Vagina (tissue), 2 donors: ENCODE data around the gene PBX2. TPM values are rescaled to one million over a fixed set of nuclear protein-coding genes. Genes with fewer than 3 reads are reported as not detected.
"Not testable (repeated sequence)": the region's sequence is repeated elsewhere in the genome, so short reads cannot be mapped to it uniquely, and the experiment has no call there.

ENCODE experiments used
- DNase-seq, 2 donors: peaks; one replicate each; pipeline ENCODE4 v3.0.0-alpha.2; 2017; ENCODE audit errors: extremely low spot score in 2 of 2
- H3K27ac ChIP-seq: fragments of 200-600 bp; sonication (generic); one replicate; pipeline ENCODE4 v1.5.1; 2019
- H3K27me3 ChIP-seq: fragments of 200-600 bp; sonication (generic); one replicate; pipeline ENCODE4 v1.5.1; 2019
- H3K36me3 ChIP-seq, 2 donors: fragments of 200-600 bp; sonication (generic); one replicate each; pipeline ENCODE4 v1.5.1; 2017 to 2019
- H3K4me1 ChIP-seq: fragments of 200-600 bp; sonication (generic); one replicate; pipeline ENCODE4 v1.5.1; 2019
- H3K4me3 ChIP-seq, 2 donors: fragments of 200-600 bp; sonication (generic); 1 replicate in 1 of 2; 2 replicates in 1 of 2; pipeline ENCODE4 v1.5.1; 2016 to 2019
- H3K9me3 ChIP-seq: fragments of 200-600 bp; sonication (generic); one replicate; pipeline ENCODE4 v1.5.1; 2019
- POLR2A ChIP-seq, 2 donors: fragments of 450-650 bp; IDR thresholded peaks; one replicate each; pipeline ENCODE4 v1.6.1; 2017; ENCODE audit warnings: antibody characterized with exemption in 2 of 2, mild to moderate bottlenecking in 2 of 2, moderate library complexity in 2 of 2
- POLR2AphosphoS5 ChIP-seq, 2 donors: sonication (generic); formaldehyde crosslinking; IDR thresholded peaks; one replicate each; pipeline ENCODE4 v1.9.0; 2017; ENCODE audit warnings: antibody characterized with exemption in 2 of 2, mild to moderate bottlenecking in 2 of 2, low read depth in 1 of 2; ENCODE audit not compliant: insufficient read depth in 1 of 2
- intact Hi-C: fragments of 100-400 bp; cut with DNase I; formaldehyde crosslinking; loops from one replicate; pipeline ENCODE4 v1.15.1; 2023
- microRNA-seq: library from miRNA; unstranded; fragments of <30 nt; microRNA quantifications from one replicate; pipeline ENCODE4, GENCODE V29; 2017; ENCODE audit warnings: borderline number of aligned reads, borderline replicate concordance
- small RNA-seq: library from RNA; depleted of rRNA; stranded (forward); fragments of <200 nt; gene quantifications from one replicate; pipeline ENCODE3, GENCODE V24; 2016
- total RNA-seq: library from RNA; depleted of rRNA; stranded (reverse); fragments of >200 nt; gene quantifications from one replicate; pipeline ENCODE4 v1.2.3, GENCODE V29; 2016
- TF ChIP-seq, protein P1 (sequence below), 3 experiments: fragments of 450-650 bp in 2 of 3; fragments of 200-600 bp in 1 of 3; sonication (generic) in 1 of 3; IDR thresholded peaks; one replicate each; pipeline ENCODE4 v1.5.1; 2017 to 2019; ENCODE audit warnings: antibody characterized with exemption in 3 of 3, mild to moderate bottlenecking in 2 of 3, moderate library complexity in 2 of 3

Gene PBX2
- total RNA-seq, 1 donor from 2014 or later: 49.4 TPM

DNA sequence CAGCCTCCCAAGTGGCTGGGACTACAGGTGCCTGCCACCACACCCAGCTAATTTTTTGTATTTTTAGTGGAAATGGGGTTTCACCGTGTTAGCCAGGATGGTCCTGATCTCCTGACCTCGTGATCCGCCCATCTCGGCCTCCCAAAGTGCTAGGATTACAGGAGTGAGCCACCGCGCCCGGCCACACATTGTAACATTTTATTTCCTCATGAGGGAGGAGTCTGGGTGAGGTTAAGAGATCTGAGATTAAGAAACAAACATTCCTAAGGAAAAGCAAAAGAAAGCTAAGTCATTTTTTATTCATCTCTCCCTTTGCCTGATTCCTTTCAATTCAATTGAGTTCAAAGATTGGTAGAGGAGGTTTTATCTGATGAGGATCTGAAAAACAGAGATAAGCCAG, 45.8 kb downstream of the PBX2 start:
- peak in 1 of 2 donors; percentile 24 for TF ChIP-seq POLR2AphosphoS5 (IDR thresholded peaks at IDR 0.05; ENCODE audit: insufficient read depth in 1 of 2, low read depth in 1 of 2)
- H3K36me3 ChIP-seq, H3K27me3 ChIP-seq, DNase-seq, H3K4me1 ChIP-seq, H3K27ac ChIP-seq, H3K4me3 ChIP-seq, intact Hi-C loops, H3K9me3 ChIP-seq: not testable (repeated sequence)

DNA sequence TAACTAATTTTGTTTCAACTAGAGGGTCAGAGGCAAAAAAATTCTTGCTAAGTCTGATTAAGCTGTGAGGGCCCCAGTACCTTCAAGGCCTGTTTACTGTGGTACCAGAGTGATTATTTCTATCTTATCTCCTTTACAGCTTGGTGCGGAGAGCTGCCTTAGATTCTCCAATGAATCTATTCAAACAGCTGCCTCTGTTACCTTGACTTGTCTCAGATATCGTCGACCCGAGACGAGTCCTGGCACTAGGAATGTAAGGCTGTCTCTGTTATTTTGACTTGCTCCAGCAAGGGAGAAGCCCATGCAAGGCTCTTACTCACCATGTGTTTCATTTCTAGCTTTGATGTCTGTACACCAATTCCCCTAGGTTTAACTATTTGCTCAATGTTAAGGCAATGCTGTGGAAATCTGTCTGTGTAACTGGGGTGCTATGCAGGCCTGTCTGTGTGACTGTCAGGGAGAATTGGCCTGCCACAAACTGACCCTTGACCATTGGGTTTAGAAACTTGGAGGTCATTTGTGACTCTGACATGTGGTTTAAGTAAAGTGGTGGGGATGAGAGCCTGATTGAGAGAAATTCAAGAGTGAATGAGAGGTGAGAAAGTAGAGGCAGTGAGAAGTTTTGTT, 49.5 kb downstream of the PBX2 start:
- intact Hi-C loops: no loop called here
- DNase-seq: no peak
- no peak for TF ChIP-seq POLR2AphosphoS5 (IDR thresholded peaks at IDR 0.05; ENCODE audit: insufficient read depth in 1 of 2, low read depth in 1 of 2)
- TF ChIP-seq, protein P1, sequence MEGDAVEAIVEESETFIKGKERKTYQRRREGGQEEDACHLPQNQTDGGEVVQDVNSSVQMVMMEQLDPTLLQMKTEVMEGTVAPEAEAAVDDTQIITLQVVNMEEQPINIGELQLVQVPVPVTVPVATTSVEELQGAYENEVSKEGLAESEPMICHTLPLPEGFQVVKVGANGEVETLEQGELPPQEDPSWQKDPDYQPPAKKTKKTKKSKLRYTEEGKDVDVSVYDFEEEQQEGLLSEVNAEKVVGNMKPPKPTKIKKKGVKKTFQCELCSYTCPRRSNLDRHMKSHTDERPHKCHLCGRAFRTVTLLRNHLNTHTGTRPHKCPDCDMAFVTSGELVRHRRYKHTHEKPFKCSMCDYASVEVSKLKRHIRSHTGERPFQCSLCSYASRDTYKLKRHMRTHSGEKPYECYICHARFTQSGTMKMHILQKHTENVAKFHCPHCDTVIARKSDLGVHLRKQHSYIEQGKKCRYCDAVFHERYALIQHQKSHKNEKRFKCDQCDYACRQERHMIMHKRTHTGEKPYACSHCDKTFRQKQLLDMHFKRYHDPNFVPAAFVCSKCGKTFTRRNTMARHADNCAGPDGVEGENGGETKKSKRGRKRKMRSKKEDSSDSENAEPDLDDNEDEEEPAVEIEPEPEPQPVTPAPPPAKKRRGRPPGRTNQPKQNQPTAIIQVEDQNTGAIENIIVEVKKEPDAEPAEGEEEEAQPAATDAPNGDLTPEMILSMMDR (IDR thresholded peaks at IDR 0.05): no peak
- TF ChIP-seq POLR2A (IDR thresholded peaks at IDR 0.05): no peak
- no peaks in the 10 kb centered on the region for H3K4me1 ChIP-seq
- no peak overlapping the region for H3K27ac ChIP-seq
- H3K27me3 ChIP-seq: no peaks in the 10 kb centered on the region
- no peaks in the 10 kb centered on the region for H3K36me3 ChIP-seq
- H3K4me3 ChIP-seq: no peak overlapping the region
- H3K9me3 ChIP-seq: no peaks in the 10 kb centered on the region

DNA sequence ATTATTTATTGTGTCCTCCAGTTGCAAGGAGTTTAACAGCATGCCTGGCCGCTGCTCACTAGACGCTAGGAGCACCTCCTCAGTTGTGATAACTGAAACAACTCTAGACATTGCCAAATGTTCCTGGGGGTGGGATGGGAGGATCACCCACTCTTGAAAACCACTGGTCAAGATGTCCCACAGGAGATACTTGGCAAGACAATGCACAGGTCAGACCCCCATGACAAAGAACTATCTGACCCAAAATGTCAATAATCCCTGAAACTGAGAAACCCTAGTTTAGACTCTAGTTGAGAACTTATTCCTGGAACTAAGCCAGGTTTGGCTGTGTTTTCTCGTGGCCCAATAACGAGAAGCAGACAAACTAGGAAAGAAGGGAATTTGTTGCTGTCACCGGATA, 50.4 kb downstream of the PBX2 start:
- Histone ChIP-seq H3K27me3 (no peaks in the 10 kb centered on the region), H3K9me3 (no peaks in the 10 kb centered on the region), H3K36me3 (no peaks in the 10 kb centered on the region), H3K27ac (no peak overlapping the region), H3K4me1 (no peaks in the 10 kb centered on the region), H3K4me3 (no peak overlapping the region)
- DNase-seq: no peak
- TF ChIP-seq POLR2AphosphoS5 (IDR thresholded peaks at IDR 0.05; ENCODE audit: insufficient read depth in 1 of 2, low read depth in 1 of 2) (no peak), POLR2A (IDR thresholded peaks at IDR 0.05) (no peak)
- TF ChIP-seq, protein P1 (IDR thresholded peaks at IDR 0.05): no peak
- intact Hi-C loops: no loop called here

DNA sequence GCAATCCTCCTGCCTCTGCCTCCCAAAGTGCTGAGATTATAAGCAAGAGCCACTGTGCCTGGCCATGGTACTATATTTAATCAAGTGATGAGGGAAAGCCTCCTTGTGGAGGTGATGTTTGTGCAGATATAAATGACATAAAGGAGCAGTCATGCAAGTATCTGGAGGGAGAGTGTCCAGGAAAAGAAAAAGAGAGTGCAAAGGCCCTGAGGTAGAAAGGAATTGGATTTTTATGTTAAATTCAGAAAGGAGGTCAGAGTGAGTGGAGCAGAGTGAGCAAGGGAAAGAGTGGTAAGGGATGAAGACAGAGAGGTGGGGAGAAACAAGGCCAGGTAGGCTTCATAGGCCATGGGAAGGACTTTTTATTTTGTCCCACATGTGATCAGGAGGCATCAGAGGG, 52.5 kb downstream of the PBX2 start:
- TF ChIP-seq, protein P1 (IDR thresholded peaks at IDR 0.05): no peak
- no peak for TF ChIP-seq POLR2A (IDR thresholded peaks at IDR 0.05)
- TF ChIP-seq POLR2AphosphoS5 (IDR thresholded peaks at IDR 0.05; ENCODE audit: insufficient read depth in 1 of 2, low read depth in 1 of 2): no peak
- H3K27ac ChIP-seq: no peak overlapping the region
- DNase-seq: no peak

More for the DNA sequence above, 52.5 kb downstream of the PBX2 start:
- no peaks in the 10 kb centered on the region for H3K9me3 ChIP-seq
- H3K4me1 ChIP-seq: no peaks in the 10 kb centered on the region
- intact Hi-C loops: no loop called here
- no peak overlapping the region for H3K4me3 ChIP-seq
- H3K36me3 ChIP-seq: no peaks in the 10 kb centered on the region
- H3K27me3 ChIP-seq: no peaks in the 10 kb centered on the region

Small RNA genes lying within 50 kb of the gene (microRNA-seq; reads per million reads assigned to microRNA genes)
- gene MIR6721: not detected
- gene MIR6833: not detected

Small RNA genes lying within 50 kb of the gene (small RNA-seq; reads per million reads assigned to genes)
- gene AL662884.1: not detected
- not detected for gene MIR6833

Other genes with a start within 250 kb of the PBX2 start
- gene CFB, start 244.1 kb downstream of the PBX2 start, total RNA-seq: 9.6 TPM
- gene NELFE, start 231.2 kb downstream of the PBX2 start, total RNA-seq: 100 TPM
- gene SKIC2, start 231.0 kb downstream of the PBX2 start, total RNA-seq: 35.4 TPM
- 15.5 TPM for gene DXO, start 218.1 kb downstream of the PBX2 start, total RNA-seq
- 31.4 TPM for gene C4A, start 208.1 kb downstream of the PBX2 start, total RNA-seq
- 23.1 TPM for gene C4B, start 175.4 kb downstream of the PBX2 start, total RNA-seq
- gene CYP21A2, start 151.8 kb downstream of the PBX2 start, total RNA-seq: 9.3 TPM
- 207 TPM for gene TNXB, start 80.9 kb downstream of the PBX2 start, total RNA-seq
- gene ATF6B, start 62.0 kb downstream of the PBX2 start, total RNA-seq: 76.6 TPM
- 2.7 TPM for gene FKBPL, start 59.9 kb downstream of the PBX2 start, total RNA-seq
- 8.8 TPM for gene PRRT1, start 38.3 kb downstream of the PBX2 start, total RNA-seq
- 31.9 TPM for gene PPT2, start 36.1 kb downstream of the PBX2 start, total RNA-seq
- 13.3 TPM for gene EGFL8, start 25.6 kb downstream of the PBX2 start, total RNA-seq
- gene AGPAT1, start 14.1 kb downstream of the PBX2 start, total RNA-seq: 35.1 TPM
- 48.4 TPM for gene RNF5, start 11.8 kb downstream of the PBX2 start, total RNA-seq
- gene AGER, start 5.9 kb downstream of the PBX2 start, total RNA-seq: 8.1 TPM
- 16.2 TPM for gene GPSM3, start 2.4 kb upstream of the PBX2 start, total RNA-seq
- gene NOTCH4, start 33.9 kb upstream of the PBX2 start, total RNA-seq: 18.2 TPM
- gene TSBP1, start 181.7 kb upstream of the PBX2 start, total RNA-seq: not detected
- gene BTNL2, start 217.0 kb upstream of the PBX2 start, total RNA-seq: not detected
- 158 TPM for gene HLA-DRA, start 249.7 kb upstream of the PBX2 start, total RNA-seq